K562 (cell line): ENCODE measurements around the gene DNAAF2. TPM values are rescaled to one million over a fixed set of nuclear protein-coding genes. Genes with fewer than 3 reads are reported as not detected.
A peak's percentile ranks its signal among the peaks of the same experiment; 100 is the strongest.

Experiments used
- ARID3A ChIP-seq: IDR thresholded peaks from 2 replicates; pipeline ENCODE4 v1.6.1; 2012; ENCODE audit warnings: low read depth, low read length, improper control_type of control experiment, borderline replicate concordance
- DLX4 ChIP-seq: fragments of 250-450 bp; sonication (Bioruptor Pico); IDR thresholded peaks from 2 replicates; pipeline ENCODE4 v1.6.1; 2021; ENCODE audit warnings: mild to moderate bottlenecking
- FOS ChIP-seq: IDR thresholded peaks from 3 replicates; pipeline ENCODE4 v1.6.1; 2011; ENCODE audit not compliant: insufficient read length; ENCODE audit errors: extremely low read depth
- FOXK1 ChIP-seq: sonication (generic); formaldehyde crosslinking; IDR thresholded peaks from 2 replicates; pipeline ENCODE4 v1.8.0; 2022; ENCODE audit warnings: missing genetic modification reagents, mild to moderate bottlenecking, borderline replicate concordance
- HMBOX1 ChIP-seq: sonication (generic); IDR thresholded peaks from 2 replicates; pipeline ENCODE4 v1.6.1; 2016
- HNRNPH1 ChIP-seq: fragments of 200-400 bp; formaldehyde crosslinking; optimal IDR thresholded peaks from 2 replicates; pipeline ENCODE3; 2017; ENCODE audit warnings: low read depth, mild to moderate bottlenecking, low read length, moderate library complexity
- MECOM ChIP-seq: fragments of 250-450 bp; sonication (Bioruptor Pico); IDR thresholded peaks from 2 replicates; pipeline ENCODE4 v1.8.0; 2022; ENCODE audit warnings: inconsistent platforms
- MLLT1 ChIP-seq, 2 experiments: fragments of 450-650 bp; IDR thresholded peaks; 2 replicates each; pipeline ENCODE4 v1.6.1; 2016
- POLR2A ChIP-seq: fragments of 450-650 bp; conservative IDR thresholded peaks from 2 replicates; pipeline ENCODE4 v1.6.1; 2016
- RNF2 ChIP-seq: sonication (generic); IDR thresholded peaks from 2 replicates; pipeline ENCODE4 v1.6.1; 2016
- SFPQ ChIP-seq: fragments of 200-400 bp; formaldehyde crosslinking; IDR thresholded peaks from 2 replicates; pipeline ENCODE4 v1.6.1; 2017; ENCODE audit warnings: mild to moderate bottlenecking, low read depth, low read length, moderate library complexity
- SMAD1 ChIP-seq: fragments of 150-350 bp; IDR thresholded peaks from 2 replicates; pipeline ENCODE4 v1.6.1; 2014; ENCODE audit warnings: low read length, low read depth; ENCODE audit not compliant: partially characterized antibody
- SPI1 ChIP-seq: IDR thresholded peaks from 2 replicates; pipeline ENCODE4 v1.6.1; 2011; ENCODE audit warnings: low read depth, low read length, control low read depth, borderline replicate concordance
- TEAD1 ChIP-seq, 2 experiments: fragments of 450-650 bp in 1 of 2; sonication (generic) in 1 of 2; formaldehyde crosslinking; IDR thresholded peaks; 2 replicates each; pipeline versions ENCODE4 v1.4.0 to v1.8.0; 2020 to 2022; ENCODE audit warnings: mild to moderate bottlenecking in 2 of 2, missing genetic modification reagents in 1 of 2
- THRAP3 ChIP-seq: fragments of 450-650 bp; IDR thresholded peaks from 2 replicates; pipeline ENCODE4 v1.6.1; 2016; ENCODE audit warnings: mild to moderate bottlenecking, inconsistent platforms, borderline replicate concordance
- WHSC1 ChIP-seq: IDR thresholded peaks from one replicate; pipeline ENCODE4 v1.6.1; 2012; ENCODE audit warnings: low read length, control low read depth, inconsistent platforms
- XRCC4 ChIP-seq: IDR thresholded peaks from one replicate; pipeline ENCODE4 v1.6.1; 2011; ENCODE audit not compliant: insufficient read depth, insufficient read length; ENCODE audit errors: extremely low read depth
- ZBTB9 ChIP-seq: fragments of 450-650 bp; formaldehyde crosslinking; IDR thresholded peaks from 2 replicates; pipeline ENCODE4 v1.4.0; 2020; ENCODE audit warnings: mild to moderate bottlenecking, moderate library complexity
- ZNF263 ChIP-seq: sonication (generic); formaldehyde crosslinking; IDR thresholded peaks from 2 replicates; pipeline ENCODE4 v1.8.0; 2022; ENCODE audit warnings: mild to moderate bottlenecking, missing genetic modification reagents, borderline replicate concordance
- ZNF436 ChIP-seq: fragments of 250-450, 450-650 bp; sonication (Bioruptor Pico); formaldehyde crosslinking; IDR thresholded peaks from 2 replicates; pipeline ENCODE4 v1.7.0; 2020; ENCODE audit warnings: mild to moderate bottlenecking
- ZNF830 ChIP-seq: fragments of 250-450 bp; sonication (Bioruptor Pico); IDR thresholded peaks from 2 replicates; pipeline ENCODE4 v1.5.0; 2021; ENCODE audit warnings: mild to moderate bottlenecking
- polyA plus RNA-seq, 8 experiments: library from polyadenylated mRNA; depleted of rRNA in 4 of 8; stranded (reverse) in 5 of 8; unstranded in 3 of 8; fragments of >200 nt; fragmentation: Nextera tagmentation in 2 of 8; fragmentation: Illumina TruSeq in 1 of 8; extraction: Ambion mirVana in 2 of 8; extraction: Trizol in 1 of 8; gene quantifications; 2 replicates each; pipeline versions ENCODE4 v1.2.1 to v1.2.3, GENCODE V29; 2011 to 2014; ENCODE audit warnings: inconsistent platforms in 1 of 8, missing spikeins in 1 of 8
- total RNA-seq, 7 experiments: library from RNA; depleted of rRNA in 6 of 7; stranded (reverse); fragments of >200 nt in 6 of 7; fragmentation: Illumina TruSeq in 2 of 7; extraction: Trizol in 2 of 7; gene quantifications; 2 replicates each; pipeline versions ENCODE4 v1.2.1 to v1.2.3, GENCODE V29; 2011 to 2021; ENCODE audit warnings: low replicate concordance in 1 of 7

Gene DNAAF2
- total and polyA plus RNA-seq, 9 of the 15 experiments (the other 6 are each of a cell fraction or from before 2014, with no cell fraction given), result 2.4 to 14.6 (median 11.1) TPM

GRCh38 chr14:49594347-49595091 is 40.5 kb downstream of the DNAAF2 start (continued):
- TF ChIP-seq MLLT1 (IDR thresholded peaks at IDR 0.05) (no peak), ZNF436 (no peak), TEAD1 (CRISPR knock-in tag; IDR thresholded peaks at IDR 0.05) (no peak), FOS (no peak), ZNF830 (no peak), ZBTB9 (no peak), SMAD1 (no peak), POLR2A (no peak), ZNF263 (CRISPR knock-in tag) (no peak), DLX4 (no peak), HNRNPH1 (no peak), FOXK1 (CRISPR knock-in tag) (no peak), SPI1 (no peak), XRCC4 (no peak), SFPQ (no peak), RNF2 (no peak), MECOM (CRISPR knock-in tag) (peak; percentile 88), HMBOX1 (no peak), ARID3A (no peak), WHSC1 (no peak), THRAP3 (no peak)
